Measurements from ENCODE around the gene EHMT2. TPM values are rescaled to one million over a fixed set of nuclear protein-coding genes. Genes with fewer than 3 reads are reported as not detected.

Gene EHMT2
- total and polyA plus RNA-seq, 2 donors (not counting 3 experiments of a cell fraction or from before 2014, with no cell fraction given): 53.3 to 54.3 TPM

- intact Hi-C loops (cut with micrococcal nuclease) (loop anchor here (2.0 kb wide), 1 partner anchor 208 kb away; the partner anchor contains the start of gene LY6G5C), dilution Hi-C loops (cut with MboI; ENCODE audit: extremely low pct_ligation_motif_present, low sequenced_read_pairs) (no loop called here)
- Histone ChIP-seq H3K4me2 (ENCODE audit: insufficient read depth, low read length) (no peak overlapping the region), H3K9me1 (replicated peaks; ENCODE audit: control insufficient read depth, extremely low read depth, insufficient read depth, low read length) (no peaks in the 10 kb centered on the region), H4K20me1 (replicated peaks; ENCODE audit: control insufficient read depth, extremely low read depth, insufficient read depth, low read length) (no peaks in the 10 kb centered on the region), H3K79me2 (ENCODE audit: control insufficient read depth, insufficient read depth, low read length) (no peaks in the 10 kb centered on the region), H3K9ac (replicated peaks; ENCODE audit: extremely low read depth, insufficient read depth, low read length) (no peak overlapping the region), H3K9me3 (replicated peaks; ENCODE audit: control insufficient read depth, insufficient read depth, low read length) (no peaks in the 10 kb centered on the region), H3K27ac (ENCODE audit: insufficient read depth, low read depth, low read length) (no peak overlapping the region), H2AFZ (ENCODE audit: low read depth, low read length) (no peak overlapping the region), H3K27me3 (ENCODE audit: control insufficient read depth in 2 of 2, insufficient read depth in 2 of 2, low read length in 2 of 2) (no peaks in the 10 kb centered on the region), H3K4me1 (ENCODE audit: control insufficient read depth, extremely low read depth, insufficient read depth, low read length) (no peaks in the 10 kb centered on the region), H3K36me3 (ENCODE audit: control insufficient read depth in 2 of 2, extremely low read depth in 1 of 2, insufficient read depth in 2 of 2, low read length in 2 of 2) (peaks cover 8 to 44% of the 10 kb centered on the region in 2 experiments), H3K4me3 (replicated peaks in 1 of 3; ENCODE audit: insufficient read depth in 1 of 3, low read depth in 1 of 3, low read length in 3 of 3) (no peak overlapping the region)
- TF ChIP-seq POLR2AphosphoS5 (IDR thresholded peaks at IDR 0.05; ENCODE audit: insufficient read depth, low read depth, low read length) (no peak), MYC (IDR thresholded peaks at IDR 0.05; ENCODE audit: low read depth, low read length) (no peak), CTCF (IDR thresholded peaks at IDR 0.05; ENCODE audit: extremely low read depth in 1 of 2, insufficient read depth in 1 of 2, low read depth in 1 of 2, low read length in 2 of 2) (peak; percentile 72 to 74)
- ChIA-PET POLR2A (no interaction called here), CTCF (interaction anchor here (1.3 to 2.7 kb wide), 5 partner anchors 10 to 64 kb away, joined by 4 to 8 read pairs (median 7); no protein-coding TSS in a partner anchor)
- FAIRE-seq (no peak), DNase-seq (ENCODE audit: low read depth, low spot score) (no peak)
- no TSS peak for BruUV-seq (replicated peaks)
Measured at GRCh38 chr6:31888276-31889258, 8.9 kb downstream of the EHMT2 start.
